Stomach (tissue), 4 donors: ENCODE results near the gene ALG10B.

Experiments
- CTCF ChIP-seq, 7 experiments: fragments of 450-650 bp in 4 of 7; fragments of 200-600 bp in 3 of 7; sonication (generic) in 3 of 7; IDR thresholded peaks; one replicate each; pipeline ENCODE4 v1.5.1; 2016 to 2019; ENCODE audit warnings: antibody characterized with exemption in 7 of 7, control low read depth in 2 of 7, mild to moderate bottlenecking in 1 of 7
- POLR2A ChIP-seq, 4 donors: fragments of 450-650 bp; IDR thresholded peaks; one replicate each; pipeline ENCODE4 v1.6.1; 2016; ENCODE audit warnings: antibody characterized with exemption in 4 of 4, control low read depth in 2 of 4, mild to moderate bottlenecking in 1 of 4, moderate library complexity in 1 of 4
- POLR2AphosphoS5 ChIP-seq, 3 donors: sonication (generic); formaldehyde crosslinking; IDR thresholded peaks; one replicate each; pipeline ENCODE4 v1.6.1; 2016; ENCODE audit warnings: antibody characterized with exemption in 3 of 3

GRCh38 chr12:38342444-38342843 is 25.9 kb downstream of the ALG10B start:
- TF ChIP-seq CTCF (IDR thresholded peaks at IDR 0.05) (no peak), POLR2A (IDR thresholded peaks at IDR 0.05) (no peak), POLR2AphosphoS5 (IDR thresholded peaks at IDR 0.05) (no peak)
